ENCODE measurements around the gene CLEC16A.
A peak's percentile ranks its signal among the peaks of the same experiment; 100 is the strongest.

The CLEC16A gene

DNA sequence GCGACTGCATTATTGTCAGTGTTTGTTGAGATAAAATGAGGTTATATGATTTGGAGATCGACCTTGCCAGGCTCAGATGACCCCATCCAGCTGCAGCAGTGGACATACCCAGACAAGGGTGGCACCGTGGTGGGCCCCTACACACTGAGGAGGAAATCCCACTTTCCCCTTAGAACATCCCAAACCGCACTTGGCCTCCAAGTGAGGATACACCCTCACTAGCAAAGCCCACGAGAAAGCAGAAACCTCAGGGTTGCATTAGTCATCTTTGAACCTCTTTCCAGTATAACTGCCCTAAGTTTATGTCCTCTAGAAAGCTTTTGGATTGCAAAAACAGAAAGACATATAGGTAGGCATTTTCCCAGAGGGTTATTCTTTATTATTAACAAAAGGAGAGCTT, 101.5 kb downstream of the CLEC16A start:
- DNase-seq = no peak

DNA sequence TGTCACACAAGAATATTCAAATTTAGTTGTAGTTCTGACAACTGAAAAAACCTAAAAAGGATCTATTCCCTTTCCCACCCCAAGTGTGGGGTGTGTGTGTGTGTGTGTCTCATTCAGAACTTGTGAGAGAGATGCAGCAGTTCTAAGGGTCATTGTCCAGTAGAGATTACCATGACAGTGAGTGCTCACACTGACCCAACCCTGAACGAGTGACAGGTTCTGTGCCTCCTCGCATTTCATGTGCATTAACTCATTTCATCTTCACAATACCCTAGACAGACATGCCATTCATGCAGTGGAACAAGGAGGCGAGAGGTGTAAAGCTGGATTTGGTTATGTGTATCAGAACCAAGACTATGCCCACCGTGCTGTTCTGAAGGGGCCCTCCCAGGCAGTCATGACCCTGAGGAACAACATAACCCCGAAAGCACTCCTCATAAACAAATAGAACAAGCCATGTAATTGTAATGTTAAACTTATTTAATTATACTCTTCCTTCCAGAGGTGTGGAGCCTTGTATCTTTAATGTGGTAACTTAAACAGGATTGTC, 102.1 kb downstream of the CLEC16A start:
- no peak for DNase-seq

- no peak for DNase-seq
These were observed 102.7 kb downstream of the CLEC16A start for GRCh38 chr16:11047057-11047456.

DNA sequence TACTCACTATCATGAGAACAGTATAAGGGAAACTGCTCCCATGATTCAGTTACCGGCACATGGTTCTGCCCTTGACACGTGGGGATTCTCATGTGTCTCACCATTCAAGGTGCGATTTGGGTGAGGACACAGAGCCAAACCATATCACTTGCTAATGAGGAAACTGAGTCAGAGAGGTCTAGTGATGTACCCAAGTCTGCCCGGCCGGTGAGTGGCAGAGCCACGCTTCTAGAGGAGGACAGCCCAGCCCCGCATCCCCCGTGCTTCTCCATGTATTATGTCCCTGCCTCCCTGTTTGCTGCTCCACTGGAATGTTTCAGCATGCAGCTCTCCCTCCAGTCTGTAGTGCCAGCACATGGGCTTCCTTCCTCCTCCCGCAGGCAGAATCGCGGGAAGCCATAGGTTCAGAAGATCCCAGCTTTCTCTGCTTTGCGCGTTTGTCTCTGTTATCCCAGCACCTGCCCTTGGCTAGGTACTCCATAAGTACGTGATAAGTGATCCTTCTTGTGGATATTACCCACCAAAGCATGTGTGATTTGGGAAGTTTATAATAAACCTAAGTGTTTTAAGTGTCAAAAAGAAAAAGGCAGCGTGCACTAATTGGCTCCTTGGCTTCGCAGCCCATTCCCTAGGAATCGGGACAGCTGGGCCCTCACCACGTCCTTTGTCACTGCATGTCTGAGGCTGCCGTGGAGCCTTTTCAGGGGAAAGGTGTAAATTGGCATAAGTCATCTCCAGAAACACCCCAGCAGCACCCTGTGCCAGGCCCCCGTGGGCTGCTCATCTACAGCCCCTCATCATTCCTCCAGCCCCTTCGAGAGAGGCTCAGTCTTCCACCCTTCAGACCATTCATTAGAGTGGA, 103.8 kb downstream of the CLEC16A start:
- DNase-seq = no peak

GRCh38 chr16:11049396-11050059, 105.2 kb downstream of the CLEC16A start:
- no peak for DNase-seq

- DNase-seq = no peak
These were observed 106.2 kb downstream of the CLEC16A start for GRCh38 chr16:11050536-11050935.

- no peak for DNase-seq
These were observed 106.6 kb downstream of the CLEC16A start for GRCh38 chr16:11050944-11051343.

- DNase-seq = no peak
These were observed 107.1 kb downstream of the CLEC16A start for GRCh38 chr16:11051430-11051829.

- DNase-seq = peak; percentile 28 to 37
These were observed 107.8 kb downstream of the CLEC16A start for GRCh38 chr16:11051879-11052808.

- no peak for DNase-seq
These were observed 109.6 kb downstream of the CLEC16A start for GRCh38 chr16:11053916-11054460.

- DNase-seq = no peak
These were observed 112.0 kb downstream of the CLEC16A start for GRCh38 chr16:11056090-11056992.

GRCh38 chr16:11056993-11057649, 112.8 kb downstream of the CLEC16A start:
- DNase-seq = no peak

DNA sequence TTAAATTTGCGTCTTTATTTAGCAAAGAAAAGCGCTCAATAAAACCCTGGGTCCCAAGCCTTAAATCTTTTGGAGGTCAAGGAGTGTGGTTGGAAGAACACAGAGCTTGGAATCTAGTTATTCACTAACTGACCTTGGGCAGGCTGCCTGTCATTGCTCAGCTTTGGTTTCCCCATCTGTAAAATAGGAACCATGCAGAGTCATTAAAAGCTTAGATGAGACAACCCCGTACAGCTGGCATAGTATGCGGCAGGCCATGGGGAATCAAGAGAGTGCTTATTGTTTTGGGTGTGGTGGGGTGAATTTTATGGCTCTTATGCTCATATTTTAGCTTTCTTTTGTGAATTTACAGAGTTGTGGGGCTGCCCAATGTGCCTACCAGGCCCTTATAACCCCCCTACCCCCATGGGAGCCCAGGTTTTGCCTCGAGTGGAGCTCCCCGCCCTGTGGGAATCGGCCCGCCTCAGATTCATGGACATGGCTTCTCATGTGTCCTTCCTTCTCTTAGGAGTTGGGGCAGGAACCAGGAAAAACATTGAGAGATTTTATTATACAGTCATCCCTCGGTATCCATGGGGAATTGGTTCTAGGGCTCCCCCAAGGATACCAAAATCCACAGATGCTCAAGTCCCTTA, 113.5 kb downstream of the CLEC16A start:
- no peak for DNase-seq

DNA sequence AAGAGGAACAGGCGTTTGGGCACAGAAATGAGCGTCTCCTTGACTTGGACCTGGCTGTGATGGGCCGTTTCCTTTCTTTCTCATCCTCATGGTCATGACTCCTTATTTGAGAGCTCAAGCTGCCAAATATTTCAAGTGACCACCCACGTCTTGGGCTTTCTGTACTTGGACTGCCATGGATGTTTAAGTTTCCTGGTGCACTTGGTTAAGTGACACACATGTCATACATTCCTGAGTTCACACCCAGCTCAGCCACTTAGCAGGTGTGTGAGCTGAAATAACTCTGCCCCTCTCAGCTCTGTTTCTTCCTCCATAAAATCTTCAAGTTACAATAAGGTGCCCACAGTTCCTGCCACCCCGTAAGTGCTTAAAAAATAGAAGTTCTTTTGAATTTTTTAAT, 114.5 kb downstream of the CLEC16A start:
- no peak for DNase-seq

GRCh38 chr16:11059588-11059987, 115.2 kb downstream of the CLEC16A start:
- DNase-seq = no peak

DNA sequence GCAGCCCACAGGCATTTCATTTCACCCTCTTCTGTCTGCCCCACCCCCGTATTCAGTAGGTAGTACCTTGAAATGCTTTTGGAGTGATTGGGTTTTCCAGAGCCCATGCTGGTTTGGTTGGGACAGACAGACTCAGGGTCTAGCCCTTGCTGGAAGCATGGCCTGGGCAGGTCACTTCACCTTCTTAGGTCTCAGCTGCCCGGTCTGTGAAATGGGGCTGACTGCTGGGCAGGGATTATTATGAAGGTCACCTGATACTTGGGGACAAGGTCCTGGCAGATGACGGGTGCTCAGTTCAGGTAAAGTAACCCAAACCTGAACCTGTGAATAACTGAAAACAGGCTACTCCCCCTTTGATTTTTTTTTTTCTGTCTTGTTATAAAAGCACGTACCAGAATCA, 116.0 kb downstream of the CLEC16A start:
- DNase-seq = no peak

DNA sequence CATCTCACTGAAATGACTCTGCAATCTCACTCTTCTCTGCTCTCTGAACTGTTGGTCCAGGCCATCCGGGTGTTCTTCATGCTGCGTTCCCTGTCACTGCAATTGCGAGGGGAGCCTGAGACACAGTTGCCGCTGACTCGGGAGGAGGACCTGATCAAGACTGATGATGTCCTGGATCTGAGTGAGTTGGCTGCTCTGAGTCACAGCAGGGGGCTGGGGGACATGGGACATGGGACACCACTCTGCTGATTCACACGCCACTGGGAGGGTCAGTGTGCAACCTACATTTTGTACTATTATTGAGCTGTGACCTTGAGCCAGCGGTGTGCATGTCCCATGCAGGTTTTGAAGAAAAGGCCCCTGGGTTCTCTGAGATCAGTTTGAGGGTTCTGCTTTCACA, 116.5 kb downstream of the CLEC16A start:
- no peak for DNase-seq

- DNase-seq = no peak
These were observed 117.4 kb downstream of the CLEC16A start for GRCh38 chr16:11061629-11062270.

- DNase-seq = no peak
These were observed 119.3 kb downstream of the CLEC16A start for GRCh38 chr16:11063448-11064201.
